Activated T-cell treated with anti-CD3 and anti-CD28 coated beads, Interleukin-2, amount 50 U/mL, for 24 hours (primary cell): ENCODE data around the gene FXR1.

ENCODE experiments used
- DNase-seq: peaks from one replicate; pipeline ENCODE4 v3.0.0-alpha.2; 2020
- H3K27ac Mint-ChIP-seq: 2 replicates; pipeline ENCODE4 v1.8.0; 2020; ENCODE audit warnings: mild to moderate bottlenecking, mixed read lengths
- H3K27me3 Mint-ChIP-seq: 2 replicates; pipeline ENCODE4 v1.8.0; 2020; ENCODE audit warnings: mixed read lengths
- H3K36me3 Mint-ChIP-seq: 2 replicates; pipeline ENCODE4 v1.8.0; 2020; ENCODE audit warnings: low read depth, mixed read lengths
- H3K4me1 Mint-ChIP-seq: 2 replicates; pipeline ENCODE4 v1.8.0; 2020; ENCODE audit warnings: low read depth, mixed read lengths
- H3K4me3 Mint-ChIP-seq: 2 replicates; pipeline ENCODE4 v1.8.0; 2020; ENCODE audit warnings: mild to moderate bottlenecking, moderate library complexity, mixed read lengths
- H3K9me3 Mint-ChIP-seq: 2 replicates; pipeline ENCODE4 v1.8.0; 2020; ENCODE audit warnings: mixed read lengths

Gene FXR1

DNA sequence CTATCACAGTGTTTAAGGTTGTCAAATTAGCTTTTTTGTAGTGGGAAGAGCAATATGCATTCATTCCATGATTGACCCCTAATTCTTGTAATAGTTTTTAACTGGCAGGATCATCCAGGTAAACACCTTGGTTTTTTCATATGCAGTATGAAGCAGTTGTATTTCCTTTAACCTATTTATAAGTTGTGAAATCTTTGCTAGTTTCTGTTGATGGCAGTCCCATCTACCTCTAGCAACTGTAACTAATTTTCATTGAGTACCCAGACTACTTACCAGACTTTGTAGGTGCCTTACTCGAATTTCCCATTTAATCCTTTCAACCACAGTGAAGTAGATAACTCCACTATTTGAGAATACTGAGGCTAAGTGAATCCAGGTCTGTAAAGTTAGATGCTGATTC is 6.1 kb downstream of the FXR1 start:
- Mint-ChIP-seq H3K27ac (peak overlapping the region; percentile 37), H3K4me1 (peaks cover 84% of the 10 kb centered on the region), H3K27me3 (no peaks in the 10 kb centered on the region), H3K9me3 (no peaks in the 10 kb centered on the region), H3K4me3 (no peak overlapping the region), H3K36me3 (peaks cover 91% of the 10 kb centered on the region)
- DNase-seq = no peak

DNA sequence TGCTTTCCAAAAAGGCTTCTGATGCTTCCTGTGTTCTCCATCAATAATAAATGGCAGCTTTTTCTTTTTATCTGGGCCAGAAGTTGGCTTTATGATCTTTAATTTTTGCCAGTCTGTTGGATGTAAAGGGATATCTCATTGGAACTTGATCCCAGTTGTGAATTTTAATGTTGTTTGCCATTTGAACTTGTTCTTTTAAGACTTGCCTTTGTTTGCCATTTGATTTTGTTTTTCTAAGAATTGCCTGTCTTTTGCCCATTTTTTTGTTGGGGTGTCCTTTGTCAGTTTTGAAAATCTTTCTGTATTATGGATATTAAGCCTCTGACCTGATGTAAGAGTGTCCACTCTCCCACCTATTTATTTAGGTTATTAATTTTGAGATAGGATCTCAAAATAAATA is 9.8 kb downstream of the FXR1 start:
- H3K27ac Mint-ChIP-seq = peak overlapping the region; percentile 69
- H3K9me3 Mint-ChIP-seq = no peaks in the 10 kb centered on the region
- peaks cover 71% of the 10 kb centered on the region for H3K36me3 Mint-ChIP-seq
- no peak for DNase-seq
- H3K27me3 Mint-ChIP-seq = no peaks in the 10 kb centered on the region
- peaks cover 82% of the 10 kb centered on the region for H3K4me1 Mint-ChIP-seq
- H3K4me3 Mint-ChIP-seq = no peak overlapping the region

DNA sequence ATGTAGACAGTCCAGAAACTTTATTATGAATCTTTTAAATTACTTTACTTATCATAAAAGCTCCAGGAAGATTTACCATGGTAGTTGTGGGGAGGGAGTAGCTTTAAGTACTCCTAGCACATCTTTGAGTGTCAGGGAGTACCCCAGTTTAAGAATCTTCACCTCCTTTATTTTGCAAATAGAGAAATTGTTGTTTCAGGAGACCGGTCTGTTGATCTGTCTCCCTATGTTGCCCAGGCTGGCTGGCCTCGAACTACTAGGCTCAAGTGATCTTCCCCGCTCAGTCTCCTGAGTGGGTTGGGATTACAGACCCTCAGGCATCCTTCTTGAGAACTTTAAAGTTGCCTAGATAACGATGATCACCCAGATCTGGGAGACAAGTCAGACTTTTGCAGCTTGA is 11.1 kb downstream of the FXR1 start:
- Mint-ChIP-seq H3K4me3 (no peak overlapping the region), H3K9me3 (no peaks in the 10 kb centered on the region), H3K27ac (peak overlapping the region; percentile 11), H3K36me3 (peaks cover 65% of the 10 kb centered on the region), H3K4me1 (peaks cover 77% of the 10 kb centered on the region), H3K27me3 (no peaks in the 10 kb centered on the region)
- DNase-seq = no peak

DNA sequence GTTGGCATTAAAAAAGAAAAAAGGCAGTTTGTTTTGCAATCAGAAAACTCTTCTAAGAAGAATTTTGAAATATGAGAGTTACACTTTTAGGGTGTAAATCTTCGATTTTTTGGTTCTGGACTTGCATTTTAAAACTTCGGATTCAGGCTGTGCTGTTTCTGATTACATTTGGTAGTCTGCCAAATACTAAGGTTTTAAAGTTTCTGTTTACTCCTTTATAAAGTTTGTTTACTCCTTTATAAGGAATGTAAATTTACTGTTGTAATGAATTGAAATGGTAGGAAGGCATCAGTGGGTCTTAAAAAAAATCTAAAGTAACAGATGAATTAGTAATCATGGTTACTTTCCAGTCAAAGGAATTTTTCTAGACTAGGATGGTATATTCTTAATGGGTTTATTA is 14.1 kb downstream of the FXR1 start:
- Mint-ChIP-seq H3K27ac (no peak overlapping the region), H3K36me3 (peaks cover 64% of the 10 kb centered on the region), H3K9me3 (no peaks in the 10 kb centered on the region), H3K4me1 (peaks cover 79% of the 10 kb centered on the region), H3K27me3 (no peaks in the 10 kb centered on the region), H3K4me3 (no peak overlapping the region)
- DNase-seq = no peak

DNA sequence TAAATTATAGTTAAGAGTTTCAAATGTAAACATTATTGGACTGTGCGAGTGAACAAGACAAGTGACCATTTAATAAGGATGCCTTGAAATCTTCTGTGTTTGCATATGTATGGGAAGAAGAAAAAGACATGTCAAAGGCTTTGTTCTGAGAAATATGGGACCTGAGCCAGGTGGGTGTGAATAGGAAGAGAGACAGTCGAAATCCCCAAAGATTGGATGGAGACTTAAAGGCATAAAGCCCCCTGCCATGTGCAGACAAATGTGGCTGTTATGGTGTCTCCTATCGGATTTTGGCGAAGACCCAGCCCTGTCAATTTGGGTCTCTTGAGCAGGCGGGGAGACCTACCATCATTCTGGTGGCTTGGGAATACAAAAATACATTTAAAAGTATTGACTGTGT is 16.9 kb downstream of the FXR1 start:
- Mint-ChIP-seq H3K27me3 (no peaks in the 10 kb centered on the region), H3K4me3 (no peak overlapping the region), H3K36me3 (peaks cover 56% of the 10 kb centered on the region), H3K9me3 (no peaks in the 10 kb centered on the region), H3K4me1 (peaks cover 72% of the 10 kb centered on the region), H3K27ac (peak overlapping the region; percentile 22)
- no peak for DNase-seq

DNA sequence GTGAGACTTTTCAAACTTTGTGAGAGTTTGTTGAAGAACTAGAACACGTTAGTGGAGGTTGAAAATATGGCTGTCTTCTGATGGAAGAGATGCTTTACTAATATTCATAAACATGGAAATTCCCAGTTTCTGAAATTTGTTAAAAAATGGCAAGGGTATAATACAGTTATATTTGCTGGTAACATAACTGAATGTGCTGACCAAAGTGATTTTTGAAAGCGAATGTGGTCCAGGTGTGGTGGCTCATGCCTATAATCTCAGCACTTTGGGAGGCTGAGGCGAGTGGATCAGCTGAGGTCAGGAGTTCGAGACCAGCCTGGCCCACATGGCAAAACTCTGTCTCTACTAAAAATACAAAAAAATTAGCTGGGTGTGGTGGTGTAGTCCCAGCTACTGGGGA is 18.1 kb downstream of the FXR1 start:
- no peak overlapping the region for H3K4me3 Mint-ChIP-seq
- DNase-seq = no peak
- no peaks in the 10 kb centered on the region for H3K27me3 Mint-ChIP-seq
- H3K9me3 Mint-ChIP-seq = no peaks in the 10 kb centered on the region
- peak overlapping the region; percentile 32 for H3K27ac Mint-ChIP-seq
- H3K36me3 Mint-ChIP-seq = peaks cover 65% of the 10 kb centered on the region
- peaks cover 67% of the 10 kb centered on the region for H3K4me1 Mint-ChIP-seq

DNA sequence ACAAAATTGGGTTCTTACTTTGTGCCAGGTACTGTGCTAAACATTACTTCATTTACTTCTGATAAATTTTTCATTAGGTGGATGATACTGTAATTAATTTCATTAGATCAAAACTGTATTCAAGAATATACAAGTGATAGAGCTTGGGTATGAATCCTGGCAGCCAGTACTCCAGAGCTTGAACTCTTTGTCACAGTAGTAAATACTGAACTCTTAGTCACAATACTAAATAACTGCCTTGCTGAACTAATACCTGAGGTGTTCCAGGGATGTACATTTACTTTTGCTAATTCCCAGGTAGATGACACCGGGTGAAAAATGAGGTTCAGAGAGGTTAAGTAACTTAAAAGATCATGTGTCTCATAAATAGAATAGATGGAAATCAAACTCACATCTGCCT is 20.3 kb downstream of the FXR1 start:
- no peaks in the 10 kb centered on the region for H3K9me3 Mint-ChIP-seq
- H3K4me1 Mint-ChIP-seq = peaks cover 57% of the 10 kb centered on the region
- H3K36me3 Mint-ChIP-seq = peaks cover 75% of the 10 kb centered on the region
- peak overlapping the region; percentile 60 for H3K27ac Mint-ChIP-seq
- DNase-seq = no peak
- H3K27me3 Mint-ChIP-seq = no peaks in the 10 kb centered on the region
- H3K4me3 Mint-ChIP-seq = no peak overlapping the region

DNA sequence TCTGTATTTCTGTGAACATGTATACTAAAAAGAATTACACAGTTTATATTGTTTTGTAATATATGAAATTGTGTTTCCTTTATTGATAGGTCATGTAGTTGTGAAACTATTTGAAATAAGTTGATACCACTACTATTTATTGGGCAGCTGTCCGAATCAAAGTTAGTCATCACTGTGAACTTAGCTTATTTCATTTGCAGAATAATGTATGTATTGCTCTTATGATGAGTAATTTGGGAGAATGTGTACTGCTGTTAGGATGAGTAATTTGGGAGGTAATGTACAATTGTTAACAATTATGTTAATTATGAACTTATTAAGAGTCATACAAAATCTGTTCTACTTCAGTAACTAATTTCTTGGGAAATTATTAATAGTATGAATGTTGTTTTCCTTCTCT is 22.2 kb downstream of the FXR1 start:
- Mint-ChIP-seq H3K36me3 (peaks cover 76% of the 10 kb centered on the region), H3K27me3 (no peaks in the 10 kb centered on the region), H3K4me1 (peaks cover 49% of the 10 kb centered on the region), H3K4me3 (no peak overlapping the region), H3K9me3 (no peaks in the 10 kb centered on the region), H3K27ac (no peak overlapping the region)
- DNase-seq = no peak

DNA sequence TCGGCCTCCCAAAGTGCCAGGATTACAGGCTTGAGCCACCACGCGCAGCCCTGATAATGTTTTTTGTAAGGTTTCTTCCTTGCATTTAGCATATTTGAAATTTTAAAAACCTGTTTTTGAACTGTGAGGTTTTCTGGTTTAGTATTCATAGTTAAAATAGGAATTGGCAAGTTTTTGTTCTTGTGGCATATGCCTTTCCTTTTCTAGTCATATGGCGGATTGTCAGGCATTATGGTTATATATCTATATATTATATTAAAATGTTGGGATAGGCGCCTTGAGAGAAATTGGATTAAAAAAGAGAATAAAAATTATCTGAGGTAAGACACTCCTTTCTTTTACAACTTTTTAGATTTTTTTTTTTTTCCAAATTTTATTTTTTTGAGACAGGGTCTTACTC is 28.4 kb downstream of the FXR1 start:
- H3K4me3 Mint-ChIP-seq = no peak overlapping the region
- no peaks in the 10 kb centered on the region for H3K27me3 Mint-ChIP-seq
- H3K27ac Mint-ChIP-seq = no peak overlapping the region
- no peaks in the 10 kb centered on the region for H3K9me3 Mint-ChIP-seq
- DNase-seq = no peak
- peaks cover 88% of the 10 kb centered on the region for H3K36me3 Mint-ChIP-seq
- H3K4me1 Mint-ChIP-seq = peaks cover 19% of the 10 kb centered on the region

DNA sequence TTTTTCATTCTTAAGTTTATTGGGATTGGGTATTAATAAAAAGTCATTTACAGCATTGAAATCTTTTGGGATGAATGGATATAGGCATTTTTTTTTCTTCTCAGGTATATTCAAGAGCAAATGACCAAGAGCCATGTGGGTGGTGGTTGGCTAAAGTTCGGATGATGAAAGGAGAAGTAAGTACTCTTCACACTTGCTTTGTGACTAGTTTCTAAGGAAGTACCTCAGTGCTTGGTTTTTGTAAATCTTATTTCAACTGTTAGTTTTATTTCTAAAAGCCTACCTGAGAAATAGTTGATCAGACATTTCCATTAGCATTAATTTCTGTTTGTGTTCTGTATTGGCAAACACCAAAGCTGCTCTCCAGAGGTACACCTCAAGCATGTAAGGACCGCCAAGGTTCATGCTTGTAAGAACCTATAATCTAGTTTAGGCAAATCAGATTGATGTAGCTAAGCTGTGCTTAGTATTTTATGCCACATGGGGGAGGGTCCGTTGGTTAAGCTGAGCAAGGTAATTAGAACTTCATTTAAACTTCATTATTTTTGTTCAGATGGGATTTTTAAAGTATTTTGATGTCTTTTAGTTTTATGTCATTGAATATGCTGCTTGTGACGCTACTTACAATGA is 35.4 kb downstream of the FXR1 start:
- H3K27me3 Mint-ChIP-seq = no peaks in the 10 kb centered on the region
- DNase-seq = no peak
- H3K27ac Mint-ChIP-seq = no peak overlapping the region
- peaks cover 25% of the 10 kb centered on the region for H3K4me1 Mint-ChIP-seq
- no peak overlapping the region for H3K4me3 Mint-ChIP-seq
- peaks cover 89% of the 10 kb centered on the region for H3K36me3 Mint-ChIP-seq
- no peaks in the 10 kb centered on the region for H3K9me3 Mint-ChIP-seq

DNA sequence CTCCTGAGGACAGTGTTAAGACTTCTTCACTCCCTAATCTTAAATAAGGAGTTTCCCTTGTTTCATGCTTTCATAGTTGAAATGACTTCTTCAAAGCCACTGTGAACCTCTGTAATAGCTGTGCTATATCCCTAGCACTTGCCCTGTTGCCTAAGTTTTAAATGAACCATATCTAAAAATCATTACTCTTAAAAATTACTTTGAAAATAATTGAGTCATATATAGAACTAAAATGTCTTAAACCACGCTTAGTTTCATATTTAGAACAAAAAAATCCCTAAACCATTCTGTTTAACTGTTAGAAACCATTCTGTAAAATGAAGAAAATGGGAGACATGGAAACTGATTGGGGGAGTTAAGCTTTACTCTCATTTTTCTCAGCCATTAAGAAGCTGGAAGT is 47.2 kb downstream of the FXR1 start:
- peaks cover 88% of the 10 kb centered on the region for H3K36me3 Mint-ChIP-seq
- DNase-seq = no peak
- H3K27me3 Mint-ChIP-seq = no peaks in the 10 kb centered on the region
- no peaks in the 10 kb centered on the region for H3K9me3 Mint-ChIP-seq
- H3K4me3 Mint-ChIP-seq = no peak overlapping the region
- peak overlapping the region; percentile 89 for H3K27ac Mint-ChIP-seq
- peaks cover 24% of the 10 kb centered on the region for H3K4me1 Mint-ChIP-seq

DNA sequence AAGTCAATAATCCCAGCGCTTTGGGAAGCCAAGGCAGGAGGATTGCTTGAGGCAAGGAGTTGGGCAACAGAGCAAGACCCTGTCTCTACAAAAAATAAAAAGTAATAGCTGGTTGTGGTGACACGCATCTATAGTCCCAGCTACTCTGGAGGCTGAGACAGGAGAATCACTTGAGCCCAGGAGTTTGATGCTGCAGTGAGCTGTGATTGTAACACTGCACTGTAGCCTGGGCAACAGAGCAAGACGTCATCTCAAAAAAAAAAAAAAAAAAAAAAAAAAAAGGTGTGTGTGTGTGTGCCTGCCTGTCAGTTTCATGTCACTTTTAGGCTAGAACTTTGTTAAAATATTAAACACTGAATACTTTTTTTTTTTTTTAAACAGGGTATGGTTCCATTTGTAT is 48.6 kb downstream of the FXR1 start:
- H3K36me3 Mint-ChIP-seq = peaks cover 92% of the 10 kb centered on the region
- DNase-seq = no peak

DNA sequence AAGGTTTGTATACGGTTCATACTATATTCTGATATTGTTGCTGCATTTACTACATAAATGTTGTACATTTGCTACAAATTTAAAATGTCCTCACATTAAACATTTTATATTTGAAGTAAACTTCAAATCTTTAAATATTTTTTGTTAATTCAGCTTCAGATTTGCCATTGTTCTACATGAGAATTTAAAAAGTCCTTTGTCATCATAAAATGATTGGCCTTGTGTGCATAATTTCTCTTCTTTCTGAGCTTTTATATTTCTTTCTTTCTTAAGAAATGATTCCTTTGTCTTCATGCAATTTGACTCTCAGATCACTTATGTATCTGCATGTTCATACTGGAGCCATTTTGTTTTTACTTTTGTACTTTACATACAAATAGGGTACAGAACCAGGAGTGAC is 49.1 kb downstream of the FXR1 start:
- peaks cover 25% of the 10 kb centered on the region for H3K4me1 Mint-ChIP-seq
- no peaks in the 10 kb centered on the region for H3K9me3 Mint-ChIP-seq
- H3K4me3 Mint-ChIP-seq = no peak overlapping the region
- H3K27me3 Mint-ChIP-seq = no peaks in the 10 kb centered on the region
- no peak for DNase-seq
- H3K27ac Mint-ChIP-seq = peak overlapping the region; percentile 55
- peaks cover 92% of the 10 kb centered on the region for H3K36me3 Mint-ChIP-seq

More for the DNA sequence above, 48.6 kb downstream of the FXR1 start:
- no peaks in the 10 kb centered on the region for H3K27me3 Mint-ChIP-seq
- peaks cover 25% of the 10 kb centered on the region for H3K4me1 Mint-ChIP-seq
- no peak overlapping the region for H3K4me3 Mint-ChIP-seq
- H3K9me3 Mint-ChIP-seq = no peaks in the 10 kb centered on the region
- H3K27ac Mint-ChIP-seq = peak overlapping the region; percentile 26

DNA sequence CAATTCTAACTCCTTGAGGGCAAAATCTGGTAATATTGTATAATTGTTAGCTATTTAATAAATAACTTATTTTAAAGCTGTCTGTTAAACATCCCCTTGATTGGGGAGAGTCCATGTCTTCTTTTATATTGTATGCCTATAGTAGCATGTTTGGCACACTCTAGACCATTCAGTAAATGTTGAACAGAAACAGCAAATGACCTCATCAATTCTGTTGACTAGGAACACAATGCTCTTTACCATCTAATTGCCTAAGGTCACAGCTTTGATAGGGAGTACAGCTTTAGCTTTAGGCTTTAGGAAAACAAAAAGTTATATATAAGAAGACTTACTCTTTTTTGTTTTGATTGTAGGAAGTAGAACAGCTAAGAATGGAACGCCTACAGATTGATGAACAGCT is 50.1 kb downstream of the FXR1 start:
- peak overlapping the region; percentile 59 for H3K27ac Mint-ChIP-seq
- H3K27me3 Mint-ChIP-seq = no peaks in the 10 kb centered on the region

DNA sequence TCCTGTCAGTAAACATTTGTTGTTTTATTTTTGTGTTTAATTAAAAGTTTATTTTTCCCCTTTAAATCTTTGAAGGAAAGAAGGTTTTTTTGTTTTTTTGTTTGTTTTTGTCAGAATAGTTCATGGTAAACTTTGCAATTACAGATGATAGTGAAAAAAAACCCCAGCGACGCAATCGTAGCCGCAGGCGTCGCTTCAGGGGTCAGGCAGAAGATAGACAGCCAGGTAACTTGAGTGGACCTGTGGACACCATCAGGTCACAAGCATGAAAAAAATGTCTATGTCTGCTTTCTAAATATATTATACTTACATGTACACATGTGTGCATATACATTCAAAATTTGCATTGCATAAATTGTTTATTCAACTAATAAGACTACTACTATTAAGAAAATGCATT is 58.5 kb downstream of the FXR1 start:
- H3K27ac Mint-ChIP-seq = no peak overlapping the region
- no peak overlapping the region for H3K4me3 Mint-ChIP-seq
- peaks cover 10% of the 10 kb centered on the region for H3K4me1 Mint-ChIP-seq
- DNase-seq = no peak
- peaks cover 90% of the 10 kb centered on the region for H3K36me3 Mint-ChIP-seq
- no peaks in the 10 kb centered on the region for H3K9me3 Mint-ChIP-seq
- no peaks in the 10 kb centered on the region for H3K27me3 Mint-ChIP-seq

More for the DNA sequence above, 50.1 kb downstream of the FXR1 start:
- no peak overlapping the region for H3K4me3 Mint-ChIP-seq
- no peak for DNase-seq
- peaks cover 25% of the 10 kb centered on the region for H3K4me1 Mint-ChIP-seq
- peaks cover 92% of the 10 kb centered on the region for H3K36me3 Mint-ChIP-seq
- no peaks in the 10 kb centered on the region for H3K9me3 Mint-ChIP-seq

DNA sequence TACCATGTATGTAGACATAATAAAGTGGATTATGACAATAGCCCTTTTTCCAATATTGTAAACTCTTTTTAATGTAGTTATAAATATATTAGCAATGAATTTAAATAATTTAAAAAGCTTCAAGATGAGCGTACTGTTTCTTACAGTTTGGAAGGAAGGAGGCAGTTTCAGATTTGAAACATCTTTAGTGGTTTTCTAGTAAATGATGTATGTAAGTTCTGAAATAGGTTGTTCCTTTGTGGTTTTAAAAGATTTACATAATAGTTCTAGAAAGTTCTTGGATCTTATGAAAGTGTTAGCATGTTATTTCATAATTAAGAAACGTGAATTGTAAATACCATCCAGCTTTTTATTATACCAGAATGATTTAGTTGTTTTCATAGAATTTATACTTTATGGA is 61.1 kb downstream of the FXR1 start:
- no peak overlapping the region for H3K27ac Mint-ChIP-seq
- peaks cover 10% of the 10 kb centered on the region for H3K4me1 Mint-ChIP-seq
- no peaks in the 10 kb centered on the region for H3K9me3 Mint-ChIP-seq
- no peak for DNase-seq
- no peaks in the 10 kb centered on the region for H3K27me3 Mint-ChIP-seq
- H3K36me3 Mint-ChIP-seq = peaks cover 92% of the 10 kb centered on the region
- H3K4me3 Mint-ChIP-seq = no peak overlapping the region
